ENCODE data around the gene TUBGCP3. TPM values are rescaled to one million over a fixed set of nuclear protein-coding genes. Genes with fewer than 3 reads are reported as not detected.

TUBGCP3 gene
- total RNA-seq, 1 experiment from 2014 or later, result 13.7 TPM

GRCh38 chr13:112580211-112580610 lies 7.7 kb downstream of the TUBGCP3 start:
- Mint-ChIP-seq H3K4me3 (ENCODE audit: low read depth, unreplicated experiment) (no peak overlapping the region), H3K27ac (ENCODE audit: unreplicated experiment) (no peak overlapping the region), H3K9me3 (ENCODE audit: low read depth, unreplicated experiment) (peaks cover 2% of the 10 kb centered on the region), H3K4me1 (ENCODE audit: low read depth, unreplicated experiment) (no peaks in the 10 kb centered on the region), H3K36me3 (ENCODE audit: insufficient read depth, unreplicated experiment) (no peaks in the 10 kb centered on the region), H3K27me3 (ENCODE audit: unreplicated experiment) (no peaks in the 10 kb centered on the region)
- no peak for DNase-seq
- CTCF ChIA-PET, result no interaction called here
- no TSS peak for BruUV-seq (replicated peaks)
- intact Hi-C loops (cut with micrococcal nuclease; ENCODE audit: unreplicated experiment), result no loop called here
- no peak for TF ChIP-seq CTCF (IDR thresholded peaks at IDR 0.05; ENCODE audit: unreplicated experiment)

- intact Hi-C loops (cut with micrococcal nuclease; ENCODE audit: unreplicated experiment), result no loop called here
- Mint-ChIP-seq H3K27ac (ENCODE audit: unreplicated experiment) (no peak overlapping the region), H3K27me3 (ENCODE audit: unreplicated experiment) (no peaks in the 10 kb centered on the region), H3K4me1 (ENCODE audit: low read depth, unreplicated experiment) (no peaks in the 10 kb centered on the region), H3K36me3 (ENCODE audit: insufficient read depth, unreplicated experiment) (no peaks in the 10 kb centered on the region), H3K4me3 (ENCODE audit: low read depth, unreplicated experiment) (no peak overlapping the region), H3K9me3 (ENCODE audit: low read depth, unreplicated experiment) (peaks cover 2% of the 10 kb centered on the region)
- CTCF ChIA-PET, result no interaction called here
- no TSS peak for BruUV-seq (replicated peaks)
- no peak for DNase-seq
- TF ChIP-seq CTCF (IDR thresholded peaks at IDR 0.05; ENCODE audit: unreplicated experiment), result no peak
Observed at GRCh38 chr13:112579310-112579843, 8.6 kb downstream of the TUBGCP3 start.

GRCh38 chr13:112576768-112577167 lies 11.2 kb downstream of the TUBGCP3 start:
- H3K9me3 Mint-ChIP-seq (ENCODE audit: low read depth, unreplicated experiment), result peaks cover 2% of the 10 kb centered on the region
- intact Hi-C loops (cut with micrococcal nuclease; ENCODE audit: unreplicated experiment), result no loop called here
- no TSS peak for BruUV-seq (replicated peaks)
- CTCF ChIA-PET, result no interaction called here
- H3K4me1 Mint-ChIP-seq (ENCODE audit: low read depth, unreplicated experiment), result no peaks in the 10 kb centered on the region
- no peaks in the 10 kb centered on the region for H3K36me3 Mint-ChIP-seq (ENCODE audit: insufficient read depth, unreplicated experiment)
- H3K27me3 Mint-ChIP-seq (ENCODE audit: unreplicated experiment), result no peaks in the 10 kb centered on the region
- no peak for DNase-seq
- H3K4me3 Mint-ChIP-seq (ENCODE audit: low read depth, unreplicated experiment), result no peak overlapping the region
- TF ChIP-seq CTCF (IDR thresholded peaks at IDR 0.05; ENCODE audit: unreplicated experiment), result no peak
- H3K27ac Mint-ChIP-seq (ENCODE audit: unreplicated experiment), result no peak overlapping the region

GRCh38 chr13:112576191-112576590 lies 11.8 kb downstream of the TUBGCP3 start:
- peaks cover 2% of the 10 kb centered on the region for H3K9me3 Mint-ChIP-seq (ENCODE audit: low read depth, unreplicated experiment)
- TF ChIP-seq CTCF (IDR thresholded peaks at IDR 0.05; ENCODE audit: unreplicated experiment), result no peak
- no peaks in the 10 kb centered on the region for H3K4me1 Mint-ChIP-seq (ENCODE audit: low read depth, unreplicated experiment)
- CTCF ChIA-PET, result no interaction called here
- intact Hi-C loops (cut with micrococcal nuclease; ENCODE audit: unreplicated experiment), result no loop called here
- DNase-seq, result no peak
- no TSS peak for BruUV-seq (replicated peaks)
- no peak overlapping the region for H3K27ac Mint-ChIP-seq (ENCODE audit: unreplicated experiment)
- no peaks in the 10 kb centered on the region for H3K36me3 Mint-ChIP-seq (ENCODE audit: insufficient read depth, unreplicated experiment)
- no peaks in the 10 kb centered on the region for H3K27me3 Mint-ChIP-seq (ENCODE audit: unreplicated experiment)
- H3K4me3 Mint-ChIP-seq (ENCODE audit: low read depth, unreplicated experiment), result no peak overlapping the region
